Thoracic aorta (tissue), 2 donors: Measurements from ENCODE around the gene ATP2A2. TPM values are rescaled to one million over a fixed set of nuclear protein-coding genes. Genes with fewer than 3 reads are reported as not detected.
"Not testable (repeated sequence)": the region's sequence is repeated elsewhere in the genome, so short reads cannot be mapped to it uniquely, and the experiment has no call there.

Experiments used
- ATAC-seq: fragments of 150-250 bp; one replicate; pipeline ENCODE4 v1.8.0; 2017; ENCODE audit warnings: low read depth; ENCODE audit not compliant: insufficient number of reproducible peaks, low FRiP score
- DNase-seq: peaks from one replicate; pipeline ENCODE4 v3.0.0-alpha.2; 2020; ENCODE audit warnings: low spot score
- H3K27ac ChIP-seq, 2 donors: fragments of 200-600 bp; sonication (generic); 1 replicate in 1 of 2; 2 replicates in 1 of 2; pipeline ENCODE4 v1.5.1; 2016; ENCODE audit warnings: mild to moderate bottlenecking in 2 of 2, moderate library complexity in 2 of 2
- H3K27me3 ChIP-seq: fragments of 200-600 bp; sonication (generic); replicated peaks from 2 replicates; pipeline ENCODE4 v1.6.0; 2016; ENCODE audit warnings: mild to moderate bottlenecking; ENCODE audit not compliant: insufficient read depth
- H3K36me3 ChIP-seq: fragments of 200-600 bp; sonication (generic); one replicate; pipeline ENCODE4 v1.5.1; 2016
- H3K4me1 ChIP-seq, 2 donors: fragments of 200-600 bp; sonication (generic); 1 replicate in 1 of 2; 2 replicates in 1 of 2; pipeline versions ENCODE4 v1.5.1 to v1.6.0; 2016; ENCODE audit warnings: low read depth in 2 of 2, mild to moderate bottlenecking in 1 of 2; ENCODE audit not compliant: control insufficient read depth in 1 of 2
- H3K4me3 ChIP-seq: fragments of 200-600 bp; sonication (generic); 2 replicates; pipeline ENCODE4 v1.5.1; 2016; ENCODE audit warnings: mild to moderate bottlenecking
- H3K9me3 ChIP-seq: fragments of 200-600 bp; sonication (generic); 2 replicates; pipeline ENCODE4 v1.5.1; 2016
- total RNA-seq, 2 donors: library from RNA; depleted of rRNA; stranded (reverse); fragments of >200 nt; gene quantifications; one replicate each; pipeline versions ENCODE4 v1.1.0 to v1.2.3, GENCODE V29; 2016
- TF ChIP-seq, protein P1 (sequence below): fragments of 200-600 bp; sonication (generic); IDR thresholded peaks from one replicate; pipeline ENCODE4 v1.5.1; 2019; ENCODE audit warnings: antibody characterized with exemption

The ATP2A2 gene
- total RNA-seq, 2 donors from 2014 or later: 226 to 290 TPM

DNA sequence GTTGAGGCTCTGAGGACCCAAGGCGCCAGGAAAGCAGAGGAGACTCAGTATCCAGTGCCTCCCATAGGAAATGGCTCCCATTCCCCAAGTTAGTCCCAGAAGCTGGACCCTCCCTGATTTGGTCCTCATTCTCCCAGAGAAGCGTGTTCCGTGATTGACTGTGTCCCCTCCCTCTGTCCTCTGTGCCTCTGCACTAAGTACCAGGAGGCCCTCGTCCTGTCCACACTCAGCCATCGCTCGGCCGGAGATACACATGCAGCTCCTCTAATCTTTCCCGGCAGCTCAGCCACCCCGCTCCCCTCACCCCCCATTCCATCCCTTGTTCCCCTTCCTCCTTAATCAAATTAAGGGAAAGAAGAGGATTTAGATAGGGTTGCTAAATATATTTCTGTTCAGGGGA is 28.3 kb upstream of the ATP2A2 start:
- Histone ChIP-seq H3K4me1 (peaks cover 21 to 72% of the 10 kb centered on the region in 2 donors), H3K27ac (peak overlapping the region; percentile 60 to 73), H3K36me3 (no peaks in the 10 kb centered on the region), H3K4me3 (peak overlapping the region; percentile 57), H3K9me3 (no peaks in the 10 kb centered on the region), H3K27me3 (no peaks in the 10 kb centered on the region)
- DNase-seq: no peak
- TF ChIP-seq, protein P1, sequence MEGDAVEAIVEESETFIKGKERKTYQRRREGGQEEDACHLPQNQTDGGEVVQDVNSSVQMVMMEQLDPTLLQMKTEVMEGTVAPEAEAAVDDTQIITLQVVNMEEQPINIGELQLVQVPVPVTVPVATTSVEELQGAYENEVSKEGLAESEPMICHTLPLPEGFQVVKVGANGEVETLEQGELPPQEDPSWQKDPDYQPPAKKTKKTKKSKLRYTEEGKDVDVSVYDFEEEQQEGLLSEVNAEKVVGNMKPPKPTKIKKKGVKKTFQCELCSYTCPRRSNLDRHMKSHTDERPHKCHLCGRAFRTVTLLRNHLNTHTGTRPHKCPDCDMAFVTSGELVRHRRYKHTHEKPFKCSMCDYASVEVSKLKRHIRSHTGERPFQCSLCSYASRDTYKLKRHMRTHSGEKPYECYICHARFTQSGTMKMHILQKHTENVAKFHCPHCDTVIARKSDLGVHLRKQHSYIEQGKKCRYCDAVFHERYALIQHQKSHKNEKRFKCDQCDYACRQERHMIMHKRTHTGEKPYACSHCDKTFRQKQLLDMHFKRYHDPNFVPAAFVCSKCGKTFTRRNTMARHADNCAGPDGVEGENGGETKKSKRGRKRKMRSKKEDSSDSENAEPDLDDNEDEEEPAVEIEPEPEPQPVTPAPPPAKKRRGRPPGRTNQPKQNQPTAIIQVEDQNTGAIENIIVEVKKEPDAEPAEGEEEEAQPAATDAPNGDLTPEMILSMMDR: no peak
- no peak for ATAC-seq

DNA sequence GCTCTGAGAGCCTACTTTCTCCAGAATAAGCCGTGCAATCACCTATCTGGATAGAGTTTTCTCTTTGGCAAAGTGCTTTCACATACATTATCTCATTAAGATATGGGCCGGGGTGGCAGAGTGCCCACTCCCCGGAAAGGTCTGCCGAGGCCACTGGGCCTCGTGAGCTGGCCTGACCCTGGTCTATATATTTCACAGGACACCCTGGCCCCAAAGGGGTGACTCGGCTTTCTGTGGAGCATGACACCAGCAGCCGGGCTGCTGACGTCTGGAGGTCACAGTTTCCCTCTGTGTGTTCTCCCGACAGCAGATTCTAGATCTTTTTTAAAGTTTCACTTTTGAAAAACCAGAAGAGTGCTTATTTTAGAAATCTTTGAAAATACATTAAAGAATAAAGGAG is 27.9 kb upstream of the ATP2A2 start:
- peak overlapping the region; percentile 57 for H3K4me3 ChIP-seq
- ATAC-seq: no peak
- peak overlapping the region; percentile 60 to 73 for H3K27ac ChIP-seq

DNA sequence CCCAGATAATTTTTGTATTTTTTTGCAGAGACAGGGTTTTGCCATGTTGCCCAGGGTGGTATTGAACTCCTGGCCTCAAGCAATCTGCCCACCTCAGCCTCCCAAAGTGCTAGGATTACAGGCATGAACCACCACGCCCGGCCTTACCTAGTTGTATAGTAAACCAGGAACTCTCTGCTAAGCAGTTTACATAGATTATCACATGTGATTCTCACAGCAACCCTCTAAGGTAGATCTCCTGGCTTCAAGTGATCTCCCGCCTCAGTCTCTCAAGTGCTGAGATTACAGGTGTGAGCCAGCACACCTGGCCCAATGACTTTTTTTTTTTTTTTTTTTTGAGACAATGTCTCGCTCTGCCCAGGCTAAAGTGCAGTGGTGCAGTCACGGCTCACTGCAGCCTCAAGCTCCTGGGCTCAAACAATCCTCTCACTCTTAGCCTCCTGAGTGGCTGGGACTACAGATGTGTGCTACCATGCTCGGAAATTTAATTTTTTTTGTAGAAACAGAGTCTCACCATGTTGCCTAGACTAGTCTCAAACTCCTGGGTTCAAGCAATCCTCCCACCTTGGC is 26.0 kb upstream of the ATP2A2 start:
- H3K36me3 ChIP-seq: no peaks in the 10 kb centered on the region
- DNase-seq: no peak
- ATAC-seq: no peak
- H3K9me3 ChIP-seq: no peaks in the 10 kb centered on the region
- TF ChIP-seq, protein P1: no peak
- no peak overlapping the region for H3K27ac ChIP-seq
- no peaks in the 10 kb centered on the region for H3K27me3 ChIP-seq
- H3K4me3 ChIP-seq: no peak overlapping the region
- H3K4me1 ChIP-seq: peaks cover 16 to 50% of the 10 kb centered on the region in 2 donors

More for the DNA sequence above, 27.9 kb upstream of the ATP2A2 start:
- H3K9me3 ChIP-seq: no peaks in the 10 kb centered on the region
- TF ChIP-seq, protein P1: no peak
- no peak for DNase-seq
- no peaks in the 10 kb centered on the region for H3K36me3 ChIP-seq
- H3K4me1 ChIP-seq: peaks cover 19 to 69% of the 10 kb centered on the region in 2 donors
- H3K27me3 ChIP-seq: no peaks in the 10 kb centered on the region

DNA sequence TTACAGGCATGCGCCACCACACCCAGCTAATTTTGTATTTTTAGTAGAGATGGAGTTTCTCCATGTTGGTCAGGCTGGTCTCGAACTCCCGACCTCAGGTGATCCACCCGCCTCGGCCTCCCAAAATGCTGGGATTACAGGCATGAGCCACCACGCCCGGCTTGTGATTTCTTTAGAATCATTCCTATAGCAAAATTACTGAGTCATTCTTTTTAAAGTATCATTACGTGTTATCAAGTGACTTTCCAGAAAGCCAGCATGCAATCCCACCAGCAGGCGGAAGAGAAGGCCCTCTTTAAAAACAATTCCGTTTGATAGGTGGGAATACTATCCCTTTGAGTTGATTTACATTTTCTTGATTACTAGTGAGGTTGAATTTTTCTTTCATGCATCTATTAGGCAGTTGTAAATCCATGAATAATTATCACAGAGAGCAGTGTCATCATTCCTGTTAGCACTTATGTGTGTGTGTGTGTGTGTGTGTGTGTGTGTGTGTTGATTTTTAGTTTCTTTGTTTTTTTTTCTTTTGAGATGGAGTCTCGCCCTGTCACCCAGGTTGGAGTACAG is 25.1 kb upstream of the ATP2A2 start:
- H3K27ac ChIP-seq, H3K27me3 ChIP-seq, ATAC-seq, H3K9me3 ChIP-seq, H3K36me3 ChIP-seq, DNase-seq, H3K4me3 ChIP-seq: not testable (repeated sequence)
- peaks cover 16 to 41% of the 10 kb centered on the region in 2 donors for H3K4me1 ChIP-seq

DNA sequence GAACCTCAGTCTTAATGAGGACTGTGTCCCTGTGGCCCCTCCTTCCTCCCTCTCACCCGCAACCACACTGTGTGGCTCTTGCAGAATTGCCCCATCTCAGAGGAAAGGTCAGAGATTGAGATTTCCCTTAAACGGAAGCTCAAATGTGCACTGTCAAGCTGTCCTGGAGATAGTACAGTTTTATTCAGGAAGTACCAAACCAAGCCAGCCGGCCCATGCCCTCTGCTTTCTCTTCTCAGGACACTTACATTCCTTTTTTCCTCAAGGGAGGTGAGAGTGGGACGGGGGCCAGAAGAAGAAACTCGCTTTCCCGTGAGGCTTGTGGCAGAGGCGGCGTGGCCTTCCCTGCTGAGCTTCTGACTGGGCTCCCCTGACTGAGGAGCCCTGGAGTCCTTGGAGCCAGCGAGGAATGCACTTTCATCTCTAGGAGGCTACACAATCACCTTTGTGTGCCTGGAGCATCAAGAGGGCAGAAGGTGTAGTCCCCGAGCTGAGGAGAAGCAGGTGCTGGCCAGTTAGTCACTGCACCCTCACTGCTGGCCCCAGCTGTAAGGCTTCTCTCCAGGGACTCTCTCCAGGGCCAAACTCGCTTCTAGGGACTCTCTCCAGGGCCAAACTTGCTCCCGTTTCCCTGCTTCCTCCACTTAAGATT is 24.1 kb upstream of the ATP2A2 start:
- Histone ChIP-seq H3K27ac (peak overlapping the region; percentile 34 to 46), H3K27me3 (no peaks in the 10 kb centered on the region), H3K9me3 (no peaks in the 10 kb centered on the region), H3K4me3 (no peak overlapping the region), H3K4me1 (peaks cover 16 to 35% of the 10 kb centered on the region in 2 donors), H3K36me3 (no peaks in the 10 kb centered on the region)
- peak; percentile 41 for ATAC-seq
- TF ChIP-seq, protein P1: no peak
- no peak for DNase-seq
